Endothelial cell of umbilical vein (primary cell): ENCODE results near the gene NCS1. TPM values are rescaled to one million over a fixed set of nuclear protein-coding genes. Genes with fewer than 3 reads are reported as not detected.

Experiments used
- BruUV-seq: library from RNA; stranded (reverse); fragments of 400-500 nt; replicated peaks from 2 replicates; lab custom pipeline; 2021; lab: Mats Ljungman, UMichigan
- CTCF ChIA-PET: fragments of 300-600, 350-600 bp; sonication (Branson Sonifier 250); formaldehyde crosslinking; loops from one replicate; lab custom pipeline; 2021; ENCODE audit warnings: antibody characterized with exemption, inconsistent platforms; lab: Charles Lee
- POLR2A ChIA-PET: fragments of 300-600, 350-600 bp; sonication (Branson Sonifier 250); formaldehyde crosslinking; loops from one replicate; lab custom pipeline; 2021; ENCODE audit warnings: antibody characterized with exemption, inconsistent platforms; lab: Charles Lee
- DNase-seq: peaks from one replicate; pipeline ENCODE4 v3.0.0-alpha.2; 2011; ENCODE audit warnings: low read depth, low spot score
- FAIRE-seq: peaks from 2 replicates; lab custom pipeline; 2011; peaks lifted over from hg19 to GRCh38; lab: Jason Lieb, UNC
- H2AFZ ChIP-seq: 2 replicates; pipeline ENCODE4 v1.6.0; 2012; ENCODE audit warnings: low read depth, low read length, control low read depth, inconsistent platforms
- H3K27ac ChIP-seq: 2 replicates; pipeline ENCODE4 v1.5.1; 2011; ENCODE audit warnings: low read depth, mild to moderate bottlenecking, control low read depth, low read length, moderate library complexity; ENCODE audit not compliant: insufficient read depth
- H3K27me3 ChIP-seq, 2 experiments: 2 replicates each; pipeline versions ENCODE4 v1.6.0 to v1.6.1; 2011; ENCODE audit warnings: low read length in 2 of 2, mixed read lengths in 1 of 2; ENCODE audit not compliant: control insufficient read depth in 2 of 2, insufficient read depth in 2 of 2
- H3K36me3 ChIP-seq, 2 experiments: 2 replicates in 1 of 2; 3 replicates in 1 of 2; pipeline ENCODE4 v1.5.1; 2011; ENCODE audit warnings: low read length in 2 of 2, mild to moderate bottlenecking in 1 of 2, moderate library complexity in 1 of 2; ENCODE audit not compliant: control insufficient read depth in 2 of 2, insufficient read depth in 2 of 2; ENCODE audit errors: extremely low read depth in 1 of 2
- H3K4me1 ChIP-seq: 3 replicates; pipeline ENCODE4 v1.5.1; 2011; ENCODE audit warnings: mild to moderate bottlenecking, low read length; ENCODE audit not compliant: control insufficient read depth, insufficient read depth; ENCODE audit errors: extremely low read depth
- H3K4me2 ChIP-seq: 2 replicates; pipeline ENCODE4 v1.6.1; 2011; ENCODE audit warnings: low read length, control low read depth, mixed read lengths; ENCODE audit not compliant: insufficient read depth
- H3K4me3 ChIP-seq, 3 experiments: fragments of 200-600 bp in 1 of 3; sonication (generic), shearing (Covaris generic) in 1 of 3; replicated peaks in 1 of 3; 2 replicates each; pipeline ENCODE4 v1.5.1; 2011 to 2016; ENCODE audit warnings: control low read depth in 3 of 3, low read length in 3 of 3, mild to moderate bottlenecking in 2 of 3, inconsistent platforms in 1 of 3, low read depth in 1 of 3, moderate library complexity in 1 of 3; ENCODE audit not compliant: insufficient read depth in 1 of 3
- H3K79me2 ChIP-seq: 2 replicates; pipeline ENCODE4 v1.6.0; 2012; ENCODE audit warnings: low read length, inconsistent platforms; ENCODE audit not compliant: control insufficient read depth, insufficient read depth
- H3K9ac ChIP-seq: replicated peaks from 2 replicates; pipeline ENCODE3; 2011; ENCODE audit warnings: low read length, control low read depth; ENCODE audit not compliant: insufficient read depth; ENCODE audit errors: extremely low read depth
- H3K9me1 ChIP-seq: replicated peaks from 3 replicates; pipeline ENCODE4 v1.6.0; 2011; ENCODE audit warnings: mild to moderate bottlenecking, low read length; ENCODE audit not compliant: control insufficient read depth, insufficient read depth; ENCODE audit errors: extremely low read depth
- H3K9me3 ChIP-seq: replicated peaks from 2 replicates; pipeline ENCODE4 v1.5.1; 2012; ENCODE audit warnings: low read length, inconsistent platforms; ENCODE audit not compliant: control insufficient read depth, insufficient read depth
- H4K20me1 ChIP-seq: replicated peaks from 2 replicates; pipeline ENCODE3; 2011; ENCODE audit warnings: mild to moderate bottlenecking, low read length; ENCODE audit not compliant: control insufficient read depth, insufficient read depth; ENCODE audit errors: extremely low read depth
- EZH2 ChIP-seq: IDR thresholded peaks from 2 replicates; pipeline ENCODE4 v1.6.1; 2012; ENCODE audit warnings: borderline replicate concordance, low read depth, mild to moderate bottlenecking, moderate library complexity, low read length, inconsistent platforms; ENCODE audit not compliant: severe bottlenecking
- FOS ChIP-seq: IDR thresholded peaks from 2 replicates; pipeline ENCODE4 v1.6.1; 2011; ENCODE audit warnings: mild to moderate bottlenecking, low read length, moderate library complexity, borderline replicate concordance; ENCODE audit not compliant: insufficient read depth
- GATA2 ChIP-seq: IDR thresholded peaks from 2 replicates; pipeline ENCODE4 v1.7.0; 2011; ENCODE audit warnings: low read depth, mild to moderate bottlenecking, moderate library complexity, mixed read lengths, low read length; ENCODE audit not compliant: insufficient read length, insufficient read depth
- JUN ChIP-seq: IDR thresholded peaks from 2 replicates; pipeline ENCODE4 v1.6.1; 2011; ENCODE audit warnings: borderline replicate concordance, low read depth; ENCODE audit not compliant: insufficient read length, insufficient read depth
- MYC ChIP-seq: IDR thresholded peaks from one replicate; pipeline ENCODE4 v1.6.1; 2011; ENCODE audit warnings: mild to moderate bottlenecking, low read depth, low read length
- POLR2A ChIP-seq: IDR thresholded peaks from 2 replicates; pipeline ENCODE4 v1.6.1; 2012; ENCODE audit warnings: low read depth, mild to moderate bottlenecking, control low read depth, low read length
- POLR2AphosphoS5 ChIP-seq: IDR thresholded peaks from 2 replicates; pipeline ENCODE4 v1.6.1; 2012; ENCODE audit warnings: low read depth, mild to moderate bottlenecking, control low read depth, low read length, moderate library complexity; ENCODE audit not compliant: insufficient read depth
- dilution Hi-C: fragments of 300-500 bp; cut with MboI; formaldehyde crosslinking; loops from one replicate; pipeline ENCODE4 v1.15.0; 2019; ENCODE audit warnings: low sequenced_read_pairs; ENCODE audit not compliant: extremely low pct_ligation_motif_present
- intact Hi-C: fragments of 100-400 bp; cut with micrococcal nuclease; formaldehyde crosslinking; loops from one replicate; pipeline ENCODE4 v1.10.0; 2022
- polyA plus RNA-seq, 4 experiments: library from polyadenylated mRNA; depleted of rRNA in 3 of 4; stranded (reverse) in 3 of 4; unstranded in 1 of 4; fragments of >200 nt; gene quantifications; 2 replicates each; pipeline versions ENCODE4 v1.2.1 to v1.2.3, GENCODE V29; 2011 to 2012; ENCODE audit warnings: missing spikeins in 1 of 4
- total RNA-seq: library from RNA; stranded (reverse); gene quantifications from 2 replicates; pipeline ENCODE4 v1.2.3, GENCODE V29; 2021
- TF ChIP-seq, protein P1 (sequence below): IDR thresholded peaks from 2 replicates; pipeline ENCODE4 v1.6.1; 2011; ENCODE audit not compliant: insufficient read depth, insufficient read length
- TF ChIP-seq, protein P2 (sequence below), 2 donors: IDR thresholded peaks; 1 replicate in 1 of 2; 2 replicates in 1 of 2; pipeline ENCODE4 v1.5.1; 2011; ENCODE audit warnings: low read length in 2 of 2, mild to moderate bottlenecking in 2 of 2, moderate library complexity in 2 of 2, control low read depth in 1 of 2, inconsistent platforms in 1 of 2, low read depth in 1 of 2; ENCODE audit not compliant: insufficient read depth in 1 of 2; ENCODE audit errors: extremely low read depth in 1 of 2

NCS1 gene
- total and polyA plus RNA-seq, 2 donors (not counting 3 experiments of a cell fraction or from before 2014, with no cell fraction given): 53.6 to 77.4 TPM

DNA sequence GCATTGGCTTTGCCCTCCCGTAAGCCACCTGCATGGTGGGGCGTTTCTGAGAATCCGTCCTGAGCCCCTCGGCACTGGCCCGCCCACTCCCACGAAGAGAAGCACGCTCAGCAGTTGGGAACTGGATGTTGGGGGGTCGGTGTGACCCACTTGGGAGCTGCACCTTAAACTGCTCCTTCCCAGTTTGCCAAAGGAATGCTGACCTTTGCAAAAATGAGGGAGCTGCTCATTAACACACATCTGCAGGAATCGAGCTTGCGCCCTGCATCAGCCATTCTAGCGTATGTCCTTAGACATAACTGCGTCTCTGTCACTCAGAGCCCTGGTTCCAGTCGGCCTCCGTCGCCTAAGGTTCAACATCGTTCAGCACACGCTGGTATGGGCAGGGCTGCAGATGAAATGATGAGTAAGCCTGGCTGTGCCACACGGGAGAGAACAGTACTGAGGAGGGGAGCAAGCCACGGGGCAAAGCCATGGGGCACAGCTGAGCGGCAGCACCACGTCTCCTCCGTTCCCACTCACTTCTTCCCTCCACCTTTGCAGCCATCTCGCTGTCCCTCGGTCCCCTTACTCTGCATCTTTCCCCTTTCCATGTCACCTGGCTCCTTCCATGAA is 28.8 kb upstream of the NCS1 start:
- TF ChIP-seq EZH2: no peak
- no peak for TF ChIP-seq POLR2AphosphoS5
- TF ChIP-seq, protein P1, sequence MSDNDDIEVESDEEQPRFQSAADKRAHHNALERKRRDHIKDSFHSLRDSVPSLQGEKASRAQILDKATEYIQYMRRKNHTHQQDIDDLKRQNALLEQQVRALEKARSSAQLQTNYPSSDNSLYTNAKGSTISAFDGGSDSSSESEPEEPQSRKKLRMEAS: no peak
- no peak overlapping the region for H2AFZ ChIP-seq
- CTCF ChIA-PET: interaction anchor here (0.9 to 1.1 kb wide), 2 partner anchors 26 to 92 kb away, joined by 3 to 4 read pairs; no protein-coding TSS in a partner anchor
- H3K4me3 ChIP-seq: no peak overlapping the region
- intact Hi-C loops: no loop called here
- no TSS peak for BruUV-seq
- no peak for DNase-seq
- no peaks in the 10 kb centered on the region for H3K9me3 ChIP-seq
- FAIRE-seq: no peak
- H4K20me1 ChIP-seq: no peaks in the 10 kb centered on the region
- no peak overlapping the region for H3K9ac ChIP-seq
- no peaks in the 10 kb centered on the region for H3K36me3 ChIP-seq
- dilution Hi-C loops: no loop called here
- H3K79me2 ChIP-seq: no peaks in the 10 kb centered on the region
- H3K27ac ChIP-seq: no peak overlapping the region
- H3K4me1 ChIP-seq: peaks cover 8% of the 10 kb centered on the region
- peaks cover 4 to 9% of the 10 kb centered on the region in 2 experiments for H3K27me3 ChIP-seq
- H3K4me2 ChIP-seq: no peak overlapping the region
- H3K9me1 ChIP-seq: no peaks in the 10 kb centered on the region
- POLR2A ChIA-PET: interaction anchor here (0.6 kb wide), 1 partner anchor 17 kb away, joined by 8 read pairs; no protein-coding TSS in a partner anchor

DNA sequence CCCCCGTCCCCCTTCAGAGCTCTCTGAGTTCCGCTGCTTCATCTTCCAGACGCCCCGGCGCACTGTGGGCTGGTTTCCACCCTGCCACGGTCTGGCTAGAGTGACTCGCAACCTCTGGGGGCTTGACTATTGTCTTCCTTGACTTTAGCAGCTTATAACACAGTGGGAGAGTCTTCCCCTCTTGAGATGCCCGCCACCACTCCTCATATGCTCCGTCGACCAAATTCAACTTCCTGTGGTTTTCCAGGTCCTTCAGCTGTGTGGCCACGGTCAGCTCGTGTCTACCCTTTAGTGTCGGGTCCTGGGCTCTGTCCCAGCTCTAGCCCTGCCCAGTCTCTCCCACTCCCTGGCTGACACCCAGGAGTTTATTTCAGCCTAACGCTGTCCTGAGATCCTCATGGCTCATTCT is 28.2 kb upstream of the NCS1 start:
- no peak for TF ChIP-seq POLR2AphosphoS5
- TF ChIP-seq JUN: no peak
- TF ChIP-seq POLR2A: no peak
- TF ChIP-seq, protein P2, sequence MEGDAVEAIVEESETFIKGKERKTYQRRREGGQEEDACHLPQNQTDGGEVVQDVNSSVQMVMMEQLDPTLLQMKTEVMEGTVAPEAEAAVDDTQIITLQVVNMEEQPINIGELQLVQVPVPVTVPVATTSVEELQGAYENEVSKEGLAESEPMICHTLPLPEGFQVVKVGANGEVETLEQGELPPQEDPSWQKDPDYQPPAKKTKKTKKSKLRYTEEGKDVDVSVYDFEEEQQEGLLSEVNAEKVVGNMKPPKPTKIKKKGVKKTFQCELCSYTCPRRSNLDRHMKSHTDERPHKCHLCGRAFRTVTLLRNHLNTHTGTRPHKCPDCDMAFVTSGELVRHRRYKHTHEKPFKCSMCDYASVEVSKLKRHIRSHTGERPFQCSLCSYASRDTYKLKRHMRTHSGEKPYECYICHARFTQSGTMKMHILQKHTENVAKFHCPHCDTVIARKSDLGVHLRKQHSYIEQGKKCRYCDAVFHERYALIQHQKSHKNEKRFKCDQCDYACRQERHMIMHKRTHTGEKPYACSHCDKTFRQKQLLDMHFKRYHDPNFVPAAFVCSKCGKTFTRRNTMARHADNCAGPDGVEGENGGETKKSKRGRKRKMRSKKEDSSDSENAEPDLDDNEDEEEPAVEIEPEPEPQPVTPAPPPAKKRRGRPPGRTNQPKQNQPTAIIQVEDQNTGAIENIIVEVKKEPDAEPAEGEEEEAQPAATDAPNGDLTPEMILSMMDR (IDR thresholded peaks at IDR 0.05; ENCODE audit: extremely low read depth in 1 of 2, insufficient read depth in 1 of 2, low read depth in 1 of 2, low read length in 2 of 2): no peak
- no peak for TF ChIP-seq FOS
- TF ChIP-seq, protein P1: no peak
- no peak for TF ChIP-seq GATA2
- no peak for TF ChIP-seq MYC
- TF ChIP-seq EZH2: no peak
- FAIRE-seq: no peak
- Histone ChIP-seq H3K79me2 (no peaks in the 10 kb centered on the region), H3K4me1 (peaks cover 2% of the 10 kb centered on the region), H3K9me1 (no peaks in the 10 kb centered on the region), H3K27me3 (peaks cover 4 to 9% of the 10 kb centered on the region in 2 experiments), H3K9ac (no peak overlapping the region), H3K4me2 (no peak overlapping the region), H3K36me3 (no peaks in the 10 kb centered on the region), H3K27ac (no peak overlapping the region), H4K20me1 (no peaks in the 10 kb centered on the region), H3K9me3 (no peaks in the 10 kb centered on the region), H2AFZ (no peak overlapping the region), H3K4me3 (no peak overlapping the region)
- dilution Hi-C loops: no loop called here
- intact Hi-C loops: no loop called here
- DNase-seq: no peak
- ChIA-PET POLR2A (interaction anchor here (0.6 kb wide), 2 partner anchors 10 to 18 kb away, joined by 6 to 8 read pairs; no protein-coding TSS in a partner anchor), CTCF (interaction anchor here (0.9 to 1.1 kb wide), 2 partner anchors 25 to 92 kb away, joined by 3 to 4 read pairs; no protein-coding TSS in a partner anchor)
- no TSS peak for BruUV-seq
